HG02678 (cell line): ENCODE results near the gene CPT1C.

ENCODE experiments used
- ATAC-seq: cut with Tn5 transposase; IDR thresholded peaks from one replicate; pipeline ENCODE4 v1.9.1; 2021; ENCODE audit warnings: mild to moderate bottlenecking, moderate library complexity; ENCODE audit not compliant: unreplicated experiment

CPT1C gene

GRCh38 chr19:49660338-49660961 is 30.5 kb upstream of the CPT1C start:
- no peak for ATAC-seq

DNA sequence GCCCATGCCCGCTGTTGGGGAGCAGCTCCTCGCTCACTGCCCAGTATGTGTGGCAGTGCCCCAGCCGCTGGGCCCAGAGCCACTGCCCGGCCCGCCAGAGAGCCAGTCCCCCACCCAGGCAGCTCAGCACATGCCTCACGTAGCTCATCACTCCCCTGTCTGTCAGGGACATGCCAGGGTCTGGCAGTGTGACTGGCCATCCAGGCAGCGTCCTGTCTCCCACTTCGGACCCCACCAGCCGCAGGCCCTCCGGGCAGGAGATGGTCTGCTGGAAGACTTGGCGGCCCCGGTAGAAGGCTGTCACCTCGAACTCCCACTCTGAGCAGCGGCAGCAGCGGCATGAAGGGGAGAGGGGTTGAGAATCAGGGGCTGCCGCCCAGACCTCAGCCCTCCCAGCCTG is 28.9 kb upstream of the CPT1C start:
- no peak for ATAC-seq

DNA sequence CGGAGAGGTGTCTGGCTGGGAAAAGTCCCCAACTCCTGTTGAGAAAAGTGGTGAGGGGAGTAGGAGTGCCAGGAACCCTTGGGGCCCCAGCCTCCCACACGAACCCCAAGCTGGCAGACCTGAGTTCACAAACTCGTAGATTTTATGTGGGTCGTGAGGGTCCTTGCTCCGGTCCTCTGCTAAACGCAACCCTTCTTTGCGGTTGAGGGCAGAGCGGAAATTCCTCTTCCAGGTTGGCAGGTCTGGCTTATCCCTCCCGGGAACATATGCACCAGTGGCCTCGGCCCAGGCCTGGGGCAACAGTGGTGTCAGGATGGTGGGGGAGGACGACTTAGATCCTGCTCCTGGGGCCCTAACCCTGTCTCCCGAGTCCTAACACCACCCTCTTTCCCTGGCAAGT is 27.7 kb upstream of the CPT1C start:
- ATAC-seq = no peak

GRCh38 chr19:49664171-49665035 is 26.5 kb upstream of the CPT1C start:
- ATAC-seq = peak; percentile 43

DNA sequence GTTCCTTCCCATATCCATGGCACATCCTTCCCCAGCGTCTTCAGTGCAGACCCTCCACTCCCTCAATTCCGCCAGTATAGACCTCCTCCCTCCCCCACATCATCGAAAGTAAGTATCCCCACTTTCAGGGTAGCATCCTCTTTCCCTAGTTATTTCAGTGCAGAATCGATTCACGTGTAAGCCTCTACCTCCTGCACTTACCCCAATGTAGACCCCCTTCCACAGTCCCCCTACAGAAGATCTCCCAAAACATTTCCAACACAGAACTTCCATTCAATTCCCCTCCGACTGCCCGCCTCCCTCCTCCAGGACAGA is 25.9 kb upstream of the CPT1C start:
- no peak for ATAC-seq

DNA sequence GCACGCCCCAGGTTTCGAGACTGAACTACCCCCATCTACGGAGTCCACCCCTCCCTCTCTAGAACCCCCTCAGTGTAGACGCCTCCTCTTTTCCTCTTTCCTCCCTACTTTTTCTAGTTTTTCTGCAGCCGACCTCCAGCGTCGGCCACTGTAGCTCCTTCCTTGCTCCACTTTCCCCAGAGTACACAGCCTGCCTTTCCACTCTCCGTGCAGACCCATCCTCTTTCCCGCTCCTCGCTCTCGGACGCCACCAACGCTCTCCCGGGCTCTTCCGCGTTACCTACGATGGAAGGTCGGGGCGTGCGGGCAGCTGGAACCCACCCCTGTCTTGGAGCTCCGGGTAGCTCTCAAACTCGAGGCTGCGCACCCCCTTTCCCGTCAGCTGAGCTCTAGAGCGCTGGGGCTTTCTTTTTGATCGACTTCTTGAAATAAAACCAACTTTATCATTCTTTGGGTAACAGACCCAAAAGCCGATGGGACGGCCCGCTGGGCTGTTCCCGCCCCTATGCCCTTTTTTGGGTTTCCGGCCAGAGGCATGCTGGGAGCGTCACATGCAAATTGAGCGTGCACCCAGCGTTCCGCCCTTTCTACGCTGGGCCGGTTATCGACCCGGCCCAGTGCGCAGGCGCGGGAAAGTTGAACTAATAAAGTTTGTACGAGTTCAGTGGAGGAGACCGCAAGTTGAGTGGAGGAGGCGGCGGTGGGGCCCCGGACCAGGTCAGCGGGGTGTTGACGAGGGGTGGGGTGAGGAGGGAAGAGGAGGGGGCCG is 25.4 kb upstream of the CPT1C start, which contains the start of the genes BCL2L12 and IRF3:
Gene BCL2L12 (plus strand): TSS at position 583 of the 769 bp plus-strand sequence. CDS start 760 bp downstream, outside the sequence.
Gene IRF3 (minus strand): TSS at position 507 of the 769 bp plus-strand sequence. CDS start 1,019 bp downstream, outside the sequence.
- ATAC-seq = peak; percentile 85

DNA sequence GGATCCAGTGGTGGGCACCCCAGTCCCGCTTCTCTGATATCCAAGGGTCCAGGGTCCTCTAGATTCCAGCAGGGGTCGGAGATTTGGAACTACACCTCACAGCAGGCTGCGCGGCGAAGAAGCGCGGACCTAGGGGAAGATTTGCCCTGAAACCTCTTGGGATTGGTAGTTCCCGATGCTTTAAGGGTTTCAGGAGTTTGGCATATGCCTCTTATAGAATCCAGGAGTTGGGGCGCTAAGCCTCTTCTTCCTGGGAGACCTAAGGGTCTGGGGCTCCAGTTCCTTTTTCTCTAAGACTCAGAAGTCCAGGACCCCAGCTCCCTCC is 24.8 kb upstream of the CPT1C start:
- no peak for ATAC-seq

- no peak for ATAC-seq
Measured at GRCh38 chr19:49667473-49667872, 23.4 kb upstream of the CPT1C start.

DNA sequence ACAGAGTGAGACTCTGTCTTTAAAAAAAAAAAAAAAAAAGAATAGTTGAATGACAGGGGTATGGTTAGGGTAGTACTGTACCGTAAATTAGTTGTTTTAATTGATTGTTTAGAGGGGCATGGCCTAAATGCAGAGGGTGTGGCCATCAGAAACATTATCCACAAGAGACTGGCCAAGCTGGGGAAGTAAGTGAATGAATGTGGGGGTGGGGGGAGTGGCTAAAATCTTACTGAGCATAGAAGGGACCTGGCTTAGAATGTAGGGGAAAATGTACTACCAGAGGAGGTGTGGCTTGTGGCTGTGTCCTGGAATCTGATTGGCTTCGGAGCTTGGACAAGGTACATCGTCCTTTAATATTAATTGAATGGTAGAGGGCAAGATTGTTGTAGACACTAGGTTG is 21.4 kb upstream of the CPT1C start:
- ATAC-seq = no peak

- ATAC-seq = no peak
Measured at GRCh38 chr19:49672131-49672919, 18.6 kb upstream of the CPT1C start.

DNA sequence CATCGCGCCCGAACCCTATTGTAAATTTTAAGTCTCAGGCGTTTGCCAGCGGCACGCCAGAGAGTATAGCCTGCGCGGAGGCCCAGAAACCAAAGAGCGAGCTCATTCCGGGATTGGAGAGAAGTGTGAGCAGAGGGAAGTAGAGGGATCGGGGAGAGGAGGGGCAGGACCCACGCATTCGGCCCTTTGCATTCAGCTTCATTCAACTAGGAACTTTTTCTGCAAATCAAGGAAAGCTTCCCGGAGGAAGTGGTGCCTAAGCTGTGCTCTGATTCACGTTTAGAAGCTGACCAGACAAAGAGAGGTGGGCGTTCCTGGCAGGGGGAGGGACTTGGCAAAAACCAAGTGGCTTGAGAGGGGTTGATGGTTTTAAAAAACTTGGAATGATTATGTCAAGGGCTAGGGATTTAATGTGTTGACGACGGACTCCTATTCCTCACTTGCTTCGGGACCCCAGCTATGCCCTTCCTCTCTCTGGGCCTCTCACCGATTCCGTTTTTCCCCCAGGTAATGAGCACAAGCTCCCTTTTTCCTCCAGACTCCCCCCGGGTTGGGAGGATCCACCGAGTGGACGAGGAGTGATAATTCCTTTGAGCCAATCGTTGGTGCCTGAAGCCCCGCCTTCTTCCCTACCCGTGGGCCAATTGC is 14.7 kb upstream of the CPT1C start:
- ATAC-seq = peak; percentile 18

DNA sequence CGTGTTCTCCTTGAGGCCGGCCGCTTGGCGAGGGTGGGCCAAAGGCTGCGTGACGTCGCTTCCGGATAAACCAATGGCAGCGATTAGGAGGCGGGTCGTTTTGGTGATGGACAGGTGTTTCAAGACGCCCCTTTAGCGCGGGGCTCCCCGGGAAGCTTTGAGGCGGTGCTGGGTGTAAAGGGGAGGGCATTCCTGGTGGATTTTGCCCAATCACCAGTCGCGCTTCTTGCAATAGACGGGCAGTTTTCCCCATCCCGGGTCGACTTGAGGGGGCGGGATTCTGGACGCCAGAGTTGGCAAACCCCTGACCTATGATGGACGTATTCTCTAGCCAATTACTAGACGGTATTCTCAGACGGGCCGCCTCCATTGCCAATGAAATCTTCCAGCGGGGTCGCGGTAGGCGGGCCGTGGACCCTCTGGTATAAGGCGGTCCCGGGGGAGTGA is 14.1 kb upstream of the CPT1C start:
- peak; percentile 71 for ATAC-seq

DNA sequence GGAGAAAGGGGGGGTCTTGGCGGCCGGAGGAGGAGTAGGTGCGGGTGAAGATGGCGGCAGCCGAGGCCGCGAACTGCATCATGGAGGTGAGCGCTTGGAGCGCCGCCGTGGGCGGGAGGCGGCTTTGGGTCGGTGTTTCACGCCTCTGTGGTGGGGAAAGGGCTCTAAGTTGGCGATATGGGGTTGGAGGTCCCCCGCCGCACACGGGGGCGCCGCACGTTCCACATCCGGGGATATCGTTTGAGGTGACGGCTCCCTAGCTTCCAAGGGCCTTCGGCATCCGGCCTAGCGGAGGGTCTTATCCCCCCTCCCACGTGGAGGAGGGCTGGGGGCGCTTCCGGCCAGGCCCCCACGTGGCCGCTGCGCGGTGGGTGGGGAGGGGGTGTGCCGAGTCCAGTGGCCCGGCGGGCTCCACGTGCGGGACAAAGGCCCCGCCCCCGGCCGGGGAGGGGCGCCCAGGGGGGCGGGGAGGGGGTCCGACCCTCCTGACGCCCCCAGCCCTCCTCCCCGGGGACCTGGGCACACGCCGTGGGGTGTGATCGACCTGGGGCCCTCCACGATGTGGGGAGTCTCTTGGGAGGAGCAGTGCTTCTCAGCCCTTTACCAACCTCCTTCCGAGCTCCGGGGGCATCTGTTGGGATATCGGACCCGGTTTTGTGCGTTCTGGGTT is 13.6 kb upstream of the CPT1C start, which contains the start of gene PRMT1:
Gene PRMT1 (plus strand): TSS at position 41 of the 670 bp plus-strand sequence. CDS start 10 bp downstream, at position 51.
- ATAC-seq = no peak

- no peak for ATAC-seq
Measured at GRCh38 chr19:49677901-49678674, 12.8 kb upstream of the CPT1C start.

DNA sequence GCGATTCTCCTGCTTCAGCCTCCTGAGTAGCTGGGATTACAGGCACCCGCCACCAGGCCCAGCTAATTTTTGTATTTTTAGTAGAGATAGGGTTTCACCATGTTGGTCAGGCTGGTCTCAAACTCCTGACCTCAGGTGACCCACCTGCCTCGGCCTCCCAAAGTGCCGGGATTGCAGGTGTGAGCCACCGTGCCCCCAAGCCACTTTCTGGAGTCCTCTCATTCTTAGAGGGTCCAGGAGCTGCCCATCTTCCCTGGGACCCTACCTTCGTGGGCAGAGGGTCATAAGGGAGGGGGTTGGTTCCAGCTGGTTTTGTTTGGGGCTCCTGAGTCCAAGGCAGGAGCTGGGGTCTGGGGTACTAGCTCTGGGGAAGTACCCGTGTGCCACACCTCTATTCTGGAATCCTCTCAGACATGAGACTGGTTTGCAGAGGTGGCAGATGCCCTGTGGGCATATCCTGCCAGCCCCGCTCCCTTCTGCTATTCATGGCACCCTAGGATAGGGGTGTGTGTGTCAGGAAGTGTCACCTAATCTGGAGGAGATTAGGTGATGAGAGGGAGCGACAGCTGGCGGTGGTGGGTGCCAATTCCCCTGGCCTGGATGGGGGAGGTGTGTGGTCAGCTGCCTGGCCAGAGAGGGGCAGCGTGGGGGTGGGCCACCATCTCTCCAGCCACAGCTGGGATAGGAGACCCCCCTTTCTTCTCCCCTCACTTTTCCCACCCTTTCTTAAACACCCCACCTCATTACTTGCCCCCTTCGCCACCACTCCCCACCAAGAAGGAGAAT is 11.7 kb upstream of the CPT1C start:
- ATAC-seq = no peak

DNA sequence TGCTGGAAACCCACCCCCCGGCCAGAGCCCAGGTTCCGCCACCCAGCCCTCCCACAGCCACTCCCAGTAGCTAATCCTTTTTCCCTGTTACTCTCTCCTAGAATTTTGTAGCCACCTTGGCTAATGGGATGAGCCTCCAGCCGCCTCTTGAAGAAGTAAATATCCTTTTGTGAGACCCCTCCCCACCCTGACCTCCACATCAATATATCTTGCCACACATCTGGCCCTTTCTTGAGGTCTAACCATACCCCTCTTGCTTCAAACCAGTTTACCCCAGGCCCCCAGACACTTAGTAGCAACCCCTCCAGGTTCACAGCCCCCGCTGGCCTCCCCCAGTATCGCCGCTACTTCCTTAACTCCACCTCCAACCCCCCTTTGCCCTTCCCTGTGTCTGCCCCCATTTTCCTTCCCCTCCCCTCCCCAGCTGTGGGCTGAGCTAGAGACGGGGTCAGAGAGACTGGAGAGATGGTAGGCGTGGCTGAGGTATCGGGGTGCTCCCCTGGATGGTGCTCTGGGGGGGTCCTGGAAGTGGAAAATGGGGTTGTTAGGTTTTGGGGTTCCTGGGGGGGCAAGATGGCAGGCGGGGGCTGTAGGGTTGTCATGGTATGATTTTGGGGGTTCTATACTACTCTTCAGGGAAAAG is 11.0 kb upstream of the CPT1C start:
- ATAC-seq = no peak
